HepG2 (cell line): ENCODE measurements around the gene METTL14. TPM values are rescaled to one million over a fixed set of nuclear protein-coding genes. Genes with fewer than 3 reads are reported as not detected.
"Not testable (repeated sequence)": the region's sequence is repeated elsewhere in the genome, so short reads cannot be mapped to it uniquely, and the experiment has no call there.

Source experiments
- EHMT2 ChIP-seq: fragments of 200-600 bp; sonication (generic); IDR thresholded peaks from 2 replicates; pipeline ENCODE4 v1.7.0; 2017; ENCODE audit warnings: antibody characterized with exemption, low read depth, low read length, borderline replicate concordance
- GATAD2A ChIP-seq: IDR thresholded peaks from 2 replicates; pipeline ENCODE4 v1.6.1; 2016
- HOMEZ ChIP-seq: IDR thresholded peaks from 2 replicates; pipeline ENCODE4 v1.6.1; 2016; ENCODE audit warnings: low read depth
- HOXA3 ChIP-seq: sonication (generic); formaldehyde crosslinking; IDR thresholded peaks from 2 replicates; pipeline ENCODE4 v1.5.0; 2020; ENCODE audit warnings: missing genetic modification reagents
- HOXA5 ChIP-seq: sonication (generic); formaldehyde crosslinking; IDR thresholded peaks from 2 replicates; pipeline ENCODE4 v1.4.0; 2020; ENCODE audit warnings: missing genetic modification reagents
- KMT2A ChIP-seq: sonication (generic); formaldehyde crosslinking; IDR thresholded peaks from 2 replicates; pipeline ENCODE4 v1.4.0; 2020; ENCODE audit warnings: missing genetic modification reagents
- LRRFIP1 ChIP-seq: sonication (generic); formaldehyde crosslinking; conservative IDR thresholded peaks from 2 replicates; pipeline ENCODE4 v1.4.0; 2020; ENCODE audit warnings: missing genetic modification reagents
- NR2F6 ChIP-seq, 2 experiments: IDR thresholded peaks; 2 replicates each; pipeline ENCODE4 v1.6.1; 2016; ENCODE audit warnings: antibody characterized with exemption in 1 of 2, mild to moderate bottlenecking in 1 of 2
- ZMAT3 ChIP-seq: sonication (generic); formaldehyde crosslinking; conservative IDR thresholded peaks from 2 replicates; pipeline ENCODE4 v1.7.0; 2021; ENCODE audit warnings: missing genetic modification reagents
- ZNF256 ChIP-seq: sonication (generic); formaldehyde crosslinking; conservative IDR thresholded peaks from 2 replicates; pipeline ENCODE4 v1.4.0; 2020; ENCODE audit warnings: missing genetic modification reagents
- ZNF792 ChIP-seq: IDR thresholded peaks from 2 replicates; pipeline ENCODE4 v1.6.1; 2016
- ZSCAN9 ChIP-seq: IDR thresholded peaks from 2 replicates; pipeline ENCODE4 v1.6.1; 2016; ENCODE audit warnings: borderline replicate concordance
- polyA plus RNA-seq, 8 experiments: library from polyadenylated mRNA; depleted of rRNA in 3 of 8; stranded (reverse) in 7 of 8; unstranded in 1 of 8; fragments of >200 nt; fragmentation: Illumina TruSeq in 4 of 8; extraction: Trizol in 4 of 8; gene quantifications; 2 replicates each; pipeline versions ENCODE4 v1.2.1 to v1.2.3, GENCODE V29; 2011 to 2016; ENCODE audit warnings: low read depth in 4 of 8, missing spikeins in 1 of 8, mixed read lengths in 1 of 8; ENCODE audit not compliant: insufficient read depth in 1 of 8
- total RNA-seq, 5 experiments: library from RNA; depleted of rRNA; stranded (reverse); fragments of >200 nt; fragmentation: Illumina TruSeq; extraction: Trizol; gene quantifications; 2 replicates each; pipeline ENCODE4 v1.2.3, GENCODE V29; 2016; ENCODE audit warnings: low read depth in 1 of 5
- TF ChIP-seq, protein P1 (sequence below): sonication (generic); formaldehyde crosslinking; IDR thresholded peaks from 2 replicates; pipeline ENCODE4 v1.4.0; 2020; ENCODE audit warnings: missing genetic modification reagents, borderline replicate concordance
- TF ChIP-seq, protein P2 (sequence below): IDR thresholded peaks from 2 replicates; pipeline ENCODE4 v1.6.1; 2018; ENCODE audit warnings: missing genetic modification reagents
- TF ChIP-seq, protein P3 (sequence below): sonication (generic); formaldehyde crosslinking; conservative IDR thresholded peaks from 2 replicates; pipeline ENCODE4 v1.4.0; 2020; ENCODE audit warnings: missing genetic modification reagents
- TF ChIP-seq, protein P4 (sequence below): sonication (generic); formaldehyde crosslinking; IDR thresholded peaks from 2 replicates; pipeline ENCODE4 v1.8.1; 2023; ENCODE audit warnings: mild to moderate bottlenecking, missing genetic modification reagents, borderline replicate concordance

METTL14 gene
- total and polyA plus RNA-seq, 2 of the 13 experiments (the other 11 are each of a cell fraction or from before 2014, with no cell fraction given) = 11.6 to 44.9 TPM

GRCh38 chr4:118669220-118669619 is 16.0 kb upstream of the METTL14 start (continued):
- TF ChIP-seq, protein P1, sequence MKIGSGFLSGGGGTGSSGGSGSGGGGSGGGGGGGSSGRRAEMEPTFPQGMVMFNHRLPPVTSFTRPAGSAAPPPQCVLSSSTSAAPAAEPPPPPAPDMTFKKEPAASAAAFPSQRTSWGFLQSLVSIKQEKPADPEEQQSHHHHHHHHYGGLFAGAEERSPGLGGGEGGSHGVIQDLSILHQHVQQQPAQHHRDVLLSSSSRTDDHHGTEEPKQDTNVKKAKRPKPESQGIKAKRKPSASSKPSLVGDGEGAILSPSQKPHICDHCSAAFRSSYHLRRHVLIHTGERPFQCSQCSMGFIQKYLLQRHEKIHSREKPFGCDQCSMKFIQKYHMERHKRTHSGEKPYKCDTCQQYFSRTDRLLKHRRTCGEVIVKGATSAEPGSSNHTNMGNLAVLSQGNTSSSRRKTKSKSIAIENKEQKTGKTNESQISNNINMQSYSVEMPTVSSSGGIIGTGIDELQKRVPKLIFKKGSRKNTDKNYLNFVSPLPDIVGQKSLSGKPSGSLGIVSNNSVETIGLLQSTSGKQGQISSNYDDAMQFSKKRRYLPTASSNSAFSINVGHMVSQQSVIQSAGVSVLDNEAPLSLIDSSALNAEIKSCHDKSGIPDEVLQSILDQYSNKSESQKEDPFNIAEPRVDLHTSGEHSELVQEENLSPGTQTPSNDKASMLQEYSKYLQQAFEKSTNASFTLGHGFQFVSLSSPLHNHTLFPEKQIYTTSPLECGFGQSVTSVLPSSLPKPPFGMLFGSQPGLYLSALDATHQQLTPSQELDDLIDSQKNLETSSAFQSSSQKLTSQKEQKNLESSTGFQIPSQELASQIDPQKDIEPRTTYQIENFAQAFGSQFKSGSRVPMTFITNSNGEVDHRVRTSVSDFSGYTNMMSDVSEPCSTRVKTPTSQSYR = peak; percentile 57
- TF ChIP-seq LRRFIP1 (CRISPR knock-in tag) (peak; percentile 92; the same call in 1 of the 2 replicates), HOMEZ (CRISPR knock-in tag) (peak; percentile 44; the same call in 1 of the 2 replicates), ZMAT3 (CRISPR knock-in tag) (0 out of 2 replicates have a peak, but pooled peaks have one; percentile 43), GATAD2A (peak; percentile 51), HOXA5 (CRISPR knock-in tag) (peak; percentile 92), ZSCAN9 (CRISPR knock-in tag) (peak; percentile 99), EHMT2 (peak; percentile 59; the same call in 1 of the 2 replicates), HOXA3 (0 out of 2 replicates have a peak, but pooled peaks have one; percentile 23), KMT2A (CRISPR knock-in tag) (0 out of 2 replicates have a peak, but pooled peaks have one; percentile 29), NR2F6 (CRISPR knock-in tag; IDR thresholded peaks at IDR 0.05) (peak; percentile 22; the same call in 1 of the 2 replicates), ZNF256 (peak; percentile 76; the same call in 1 of the 2 replicates), ZNF792 (CRISPR knock-in tag) (peak; percentile 94)
- TF ChIP-seq, protein P2, sequence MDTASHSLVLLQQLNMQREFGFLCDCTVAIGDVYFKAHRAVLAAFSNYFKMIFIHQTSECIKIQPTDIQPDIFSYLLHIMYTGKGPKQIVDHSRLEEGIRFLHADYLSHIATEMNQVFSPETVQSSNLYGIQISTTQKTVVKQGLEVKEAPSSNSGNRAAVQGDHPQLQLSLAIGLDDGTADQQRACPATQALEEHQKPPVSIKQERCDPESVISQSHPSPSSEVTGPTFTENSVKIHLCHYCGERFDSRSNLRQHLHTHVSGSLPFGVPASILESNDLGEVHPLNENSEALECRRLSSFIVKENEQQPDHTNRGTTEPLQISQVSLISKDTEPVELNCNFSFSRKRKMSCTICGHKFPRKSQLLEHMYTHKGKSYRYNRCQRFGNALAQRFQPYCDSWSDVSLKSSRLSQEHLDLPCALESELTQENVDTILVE = peak; percentile 84
- not testable (repeated sequence) for TF ChIP-seq NR2F6 (IDR thresholded peaks at IDR 0.05)
- TF ChIP-seq, protein P3, sequence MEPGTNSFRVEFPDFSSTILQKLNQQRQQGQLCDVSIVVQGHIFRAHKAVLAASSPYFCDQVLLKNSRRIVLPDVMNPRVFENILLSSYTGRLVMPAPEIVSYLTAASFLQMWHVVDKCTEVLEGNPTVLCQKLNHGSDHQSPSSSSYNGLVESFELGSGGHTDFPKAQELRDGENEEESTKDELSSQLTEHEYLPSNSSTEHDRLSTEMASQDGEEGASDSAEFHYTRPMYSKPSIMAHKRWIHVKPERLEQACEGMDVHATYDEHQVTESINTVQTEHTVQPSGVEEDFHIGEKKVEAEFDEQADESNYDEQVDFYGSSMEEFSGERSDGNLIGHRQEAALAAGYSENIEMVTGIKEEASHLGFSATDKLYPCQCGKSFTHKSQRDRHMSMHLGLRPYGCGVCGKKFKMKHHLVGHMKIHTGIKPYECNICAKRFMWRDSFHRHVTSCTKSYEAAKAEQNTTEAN (CRISPR knock-in tag) = peak; percentile 76
- TF ChIP-seq, protein P4, sequence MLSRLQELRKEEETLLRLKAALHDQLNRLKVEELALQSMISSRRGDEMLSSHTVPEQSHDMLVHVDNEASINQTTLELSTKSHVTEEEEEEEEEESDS (CRISPR knock-in tag) = 0 out of 2 replicates have a peak, but pooled peaks have one; percentile 41
